Fibroblast of skin of abdomen (primary cell): ENCODE data around the gene ORMDL2.
"Not testable (repeated sequence)": the region's sequence is repeated elsewhere in the genome, so short reads cannot be mapped to it uniquely, and the experiment has no call there.

Experiments used
- DNase-seq: peaks from one replicate; pipeline ENCODE4 v3.0.0-alpha.2; 2013

ORMDL2 gene

DNA sequence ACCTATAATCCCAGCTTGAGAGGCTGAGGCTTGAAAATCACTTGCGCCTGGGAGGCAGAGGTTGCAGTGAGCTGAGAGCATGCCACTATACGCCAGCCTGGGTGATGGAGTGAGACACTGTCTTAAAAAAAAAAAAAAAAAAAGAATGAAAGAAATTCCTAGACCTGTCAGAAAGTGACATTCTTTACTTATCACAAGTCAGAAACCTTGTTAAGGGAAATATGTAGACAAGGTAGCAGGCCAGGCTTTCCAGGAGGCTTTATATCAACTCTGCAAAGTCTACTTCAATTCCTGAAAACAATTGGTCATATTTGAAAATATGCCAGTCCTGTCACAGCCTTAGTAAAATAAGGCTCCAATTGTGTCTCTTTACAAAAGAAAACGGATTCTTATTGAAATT is 44.0 kb downstream of the ORMDL2 start:
- DNase-seq, result no peak

DNA sequence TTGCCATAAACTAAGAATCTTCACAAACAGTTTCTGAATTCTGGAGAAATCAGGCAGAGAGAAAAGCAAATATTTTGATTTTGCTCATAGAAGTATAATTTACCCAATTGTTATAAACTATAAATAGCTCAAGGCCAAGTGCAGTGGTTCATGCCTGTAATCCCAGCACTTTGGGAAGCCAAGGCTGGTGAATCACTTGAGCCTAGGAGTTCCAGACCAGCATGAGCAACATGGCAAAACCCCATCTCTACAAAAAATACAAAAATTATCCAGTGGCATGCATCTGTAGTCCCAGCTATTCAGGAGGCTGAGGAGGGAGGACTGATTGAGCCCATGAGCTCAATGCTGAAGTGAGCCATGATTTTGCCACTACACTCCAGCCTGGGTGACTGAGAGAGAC is 44.4 kb downstream of the ORMDL2 start:
- DNase-seq, result no peak

DNA sequence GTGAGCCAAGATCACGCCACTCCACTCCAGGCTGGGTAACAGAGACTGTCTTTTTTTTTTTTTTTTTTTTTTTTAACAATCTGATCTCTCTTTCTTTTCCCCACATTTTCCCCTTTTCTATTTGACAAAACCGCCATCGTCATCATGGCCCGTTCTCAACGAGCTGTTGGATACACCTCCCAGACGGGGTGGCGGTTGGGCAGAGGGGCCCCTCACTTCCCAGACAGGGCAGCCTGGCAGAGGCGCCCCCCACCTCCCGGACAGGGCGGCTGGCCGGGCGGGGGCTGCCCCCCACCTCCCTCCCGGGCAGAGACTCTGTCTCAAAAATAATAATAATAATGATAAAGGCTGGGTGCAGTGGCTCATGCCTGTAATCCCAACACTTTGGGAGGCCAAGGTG is 45.1 kb downstream of the ORMDL2 start:
- not testable (repeated sequence) for DNase-seq

DNA sequence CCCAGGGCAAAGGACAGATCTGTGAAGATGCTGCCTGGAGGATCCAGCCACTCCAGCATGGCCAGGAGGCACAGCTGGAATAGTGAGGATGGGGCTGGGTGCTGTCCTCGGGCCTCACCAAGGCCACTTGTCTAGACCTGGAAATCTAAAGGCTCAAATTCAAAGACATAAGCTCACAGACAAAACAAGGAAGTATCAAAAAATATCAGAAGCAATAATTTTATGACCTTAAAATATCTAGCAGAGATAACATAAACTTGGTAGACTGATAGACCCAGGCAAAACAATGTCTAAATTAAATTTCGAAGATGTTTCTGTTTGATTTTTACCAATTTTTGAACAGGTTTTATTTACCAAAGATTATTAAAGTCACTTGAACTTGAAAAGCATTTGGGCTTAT is 47.5 kb downstream of the ORMDL2 start:
- DNase-seq, result no peak

DNA sequence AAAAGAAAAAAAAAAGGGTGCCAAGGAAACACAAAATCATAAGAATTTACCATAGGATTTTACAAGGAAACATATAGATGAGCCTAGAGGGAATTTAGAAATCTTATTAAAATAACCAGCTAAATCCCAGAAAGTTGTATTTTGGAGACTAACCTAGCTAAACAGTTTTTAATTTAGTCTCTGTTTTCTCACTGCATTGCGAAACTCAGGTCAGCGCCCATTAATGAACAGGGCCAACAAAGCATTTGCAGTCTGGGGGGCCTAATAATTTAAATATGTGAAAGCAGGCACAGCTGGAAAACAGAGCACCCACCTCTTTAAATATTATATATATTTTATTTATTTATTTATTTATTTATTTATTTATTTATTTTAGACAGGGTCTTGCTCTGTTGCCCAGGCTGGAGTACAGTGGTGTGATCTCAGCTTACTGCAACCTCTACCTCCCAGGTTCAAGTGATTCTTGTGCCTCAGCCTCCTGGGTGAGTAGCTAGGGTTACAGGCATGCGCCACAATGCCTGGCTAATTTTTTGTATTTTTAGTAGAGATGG is 48.7 kb downstream of the ORMDL2 start:
- not testable (repeated sequence) for DNase-seq
